NOMO-1 (cell line): ENCODE measurements around the gene CD164L2.

Source experiments
- DNase-seq, 2 experiments: peaks; one replicate each; lab custom pipeline; 2025; ENCODE audit not compliant: unreplicated experiment in 2 of 2; lab: John Stamatoyannopoulos, UW

The CD164L2 gene

DNA sequence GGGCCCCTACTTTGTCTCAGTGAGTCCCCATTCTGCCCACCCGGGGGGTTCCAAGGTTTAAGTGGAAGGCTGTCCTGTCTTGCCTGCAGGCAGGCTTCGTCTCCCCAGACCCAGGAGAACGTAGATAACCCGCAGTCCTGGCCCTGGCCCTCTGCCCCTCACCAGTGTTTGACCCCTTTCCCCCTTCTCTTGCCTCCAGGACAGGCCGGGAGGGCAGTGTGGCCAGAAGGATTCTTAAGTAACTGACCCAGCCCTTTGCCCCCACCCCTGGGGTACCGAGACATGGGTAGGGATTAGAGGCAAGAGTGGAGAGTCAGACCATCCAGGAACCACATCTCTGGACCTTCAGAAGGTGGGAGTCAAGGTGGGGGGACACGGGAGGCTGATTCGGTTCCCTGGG is 52.3 kb downstream of the CD164L2 start:
- no peak for DNase-seq
